Measurements from ENCODE around the gene DCAF4.
"Not testable (repeated sequence)": the region's sequence is repeated elsewhere in the genome, so short reads cannot be mapped to it uniquely, and the experiment has no call there.

DCAF4 gene

DNA sequence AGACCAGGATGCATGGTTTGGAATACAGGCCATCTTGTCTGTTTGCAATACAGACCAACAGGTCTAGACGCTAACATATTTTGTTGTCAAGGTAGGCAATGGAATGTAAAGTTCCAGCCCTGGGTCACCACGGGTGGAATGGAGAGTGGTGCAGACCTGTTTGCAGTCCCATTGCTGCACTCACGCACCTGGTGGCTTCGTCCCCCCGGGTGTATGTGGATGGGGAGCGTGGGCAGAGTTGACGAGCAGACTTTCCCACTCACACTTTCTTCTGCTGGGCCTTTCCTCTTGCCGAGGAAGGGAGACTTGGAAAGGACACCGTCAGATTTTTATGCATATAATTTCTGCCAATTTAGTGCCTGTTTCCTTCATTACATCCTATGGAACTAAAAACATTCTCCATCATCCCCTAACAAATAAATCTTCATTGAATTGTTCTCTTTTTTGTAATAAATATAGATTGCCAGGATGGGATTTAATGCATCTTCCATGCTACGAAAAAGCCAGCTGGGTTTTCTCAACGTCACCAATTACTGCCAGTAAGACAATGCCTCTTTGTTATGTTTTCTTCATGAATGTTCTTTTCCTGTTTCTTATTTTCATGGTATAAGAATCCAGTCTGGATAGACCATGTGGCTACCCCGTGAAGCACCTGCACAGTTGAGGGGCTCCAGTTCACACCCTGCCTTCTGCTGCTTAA, 15.2 kb downstream of the DCAF4 start:
- no peak for DNase-seq

DNA sequence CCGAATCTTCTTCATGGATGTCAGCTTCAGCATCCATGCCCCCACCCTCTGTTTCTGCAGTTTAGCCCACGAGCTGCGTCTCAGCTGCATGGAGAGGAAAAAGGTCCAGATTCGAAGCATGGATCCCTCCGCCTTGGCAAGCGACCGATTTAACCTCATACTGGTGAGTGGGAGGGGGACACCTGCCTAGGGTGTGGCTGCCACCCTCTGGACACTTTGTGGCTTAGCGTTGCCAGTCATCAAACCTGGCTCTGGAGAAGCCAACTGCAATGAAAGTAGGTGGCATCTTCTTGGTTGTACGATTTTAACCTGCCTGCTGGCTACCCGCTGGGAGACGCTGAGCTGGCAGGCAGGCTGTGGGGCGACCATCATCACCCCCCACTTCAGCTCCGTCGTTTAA, 16.7 kb downstream of the DCAF4 start:
- no peak for DNase-seq

DNA sequence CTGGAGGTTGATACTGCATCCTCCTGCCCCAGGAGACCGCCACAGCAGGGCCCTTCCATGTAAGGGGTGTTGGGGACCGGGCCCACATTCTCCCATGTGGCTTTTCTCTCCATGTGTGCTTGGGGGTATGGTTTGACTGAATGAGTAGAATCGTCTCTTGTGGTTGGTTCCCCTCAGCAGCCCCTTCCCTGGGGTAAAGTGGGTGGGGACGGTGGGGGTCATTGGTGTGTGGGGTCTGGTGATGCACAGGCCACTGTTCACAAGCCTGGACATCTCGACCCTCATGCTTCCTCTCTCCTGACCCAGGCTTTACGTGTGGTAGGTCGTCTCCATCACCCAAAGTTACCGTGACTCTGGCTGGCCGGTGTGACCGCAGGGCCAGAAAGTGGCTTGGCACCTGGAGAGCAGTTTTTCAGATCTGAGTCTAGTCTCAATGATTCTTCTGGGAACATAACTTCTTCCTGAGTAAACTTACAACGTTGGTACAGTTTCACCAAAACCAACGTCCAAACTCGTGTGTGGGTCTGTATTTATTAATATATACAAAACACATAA, 17.7 kb downstream of the DCAF4 start:
- DNase-seq = no peak

DNA sequence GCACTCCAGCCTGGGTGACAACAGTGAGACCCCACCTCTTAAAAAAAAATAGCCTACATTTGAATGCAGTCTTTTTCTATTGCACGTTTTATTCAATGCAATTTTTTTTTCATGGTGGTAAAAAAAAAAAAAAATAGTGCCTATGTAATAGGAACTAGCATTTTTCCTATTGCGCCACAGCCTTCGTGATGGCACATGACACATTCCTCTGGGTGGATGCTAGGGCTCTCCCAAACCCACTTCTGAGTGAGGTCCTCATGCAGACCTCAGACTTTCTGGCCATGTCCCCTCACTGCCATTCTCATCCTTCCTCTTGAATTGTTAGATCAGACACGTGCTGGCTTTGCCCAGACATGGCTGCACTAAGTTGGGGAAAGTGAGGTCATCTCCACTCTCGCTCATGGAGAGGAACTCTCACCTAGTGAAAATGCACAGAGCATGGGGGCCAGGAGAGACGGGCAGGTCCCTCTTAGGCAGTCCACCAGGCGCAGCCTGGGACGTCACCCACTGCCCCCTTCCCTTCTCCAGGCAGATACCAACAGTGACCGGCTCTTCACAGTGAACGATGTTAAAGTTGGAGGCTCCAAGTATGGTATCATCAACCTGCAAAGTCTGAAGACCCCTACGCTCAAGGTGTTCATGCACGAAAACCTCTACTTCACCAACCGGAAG, 19.2 kb downstream of the DCAF4 start:
- DNase-seq = no peak

DNA sequence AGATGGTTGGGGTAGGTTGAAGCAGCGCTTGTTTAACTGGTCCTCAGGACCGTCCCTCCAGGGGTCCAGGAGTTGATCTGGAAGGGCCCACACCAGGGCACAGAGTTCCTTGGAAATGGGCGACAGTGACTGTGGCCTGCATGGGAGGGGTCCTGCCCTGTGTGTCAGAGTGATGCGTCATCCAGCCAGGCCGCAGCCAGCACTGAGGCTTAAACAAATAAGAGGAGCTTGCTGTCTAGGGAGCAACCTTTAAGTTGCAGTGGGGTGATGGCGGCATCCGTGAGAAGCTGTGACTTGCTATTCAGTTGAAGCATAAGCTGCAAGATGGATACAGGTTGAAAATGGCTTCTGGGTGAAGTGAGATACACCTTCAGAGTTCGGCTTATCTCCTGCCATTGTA, 20.2 kb downstream of the DCAF4 start:
- DNase-seq = no peak

DNA sequence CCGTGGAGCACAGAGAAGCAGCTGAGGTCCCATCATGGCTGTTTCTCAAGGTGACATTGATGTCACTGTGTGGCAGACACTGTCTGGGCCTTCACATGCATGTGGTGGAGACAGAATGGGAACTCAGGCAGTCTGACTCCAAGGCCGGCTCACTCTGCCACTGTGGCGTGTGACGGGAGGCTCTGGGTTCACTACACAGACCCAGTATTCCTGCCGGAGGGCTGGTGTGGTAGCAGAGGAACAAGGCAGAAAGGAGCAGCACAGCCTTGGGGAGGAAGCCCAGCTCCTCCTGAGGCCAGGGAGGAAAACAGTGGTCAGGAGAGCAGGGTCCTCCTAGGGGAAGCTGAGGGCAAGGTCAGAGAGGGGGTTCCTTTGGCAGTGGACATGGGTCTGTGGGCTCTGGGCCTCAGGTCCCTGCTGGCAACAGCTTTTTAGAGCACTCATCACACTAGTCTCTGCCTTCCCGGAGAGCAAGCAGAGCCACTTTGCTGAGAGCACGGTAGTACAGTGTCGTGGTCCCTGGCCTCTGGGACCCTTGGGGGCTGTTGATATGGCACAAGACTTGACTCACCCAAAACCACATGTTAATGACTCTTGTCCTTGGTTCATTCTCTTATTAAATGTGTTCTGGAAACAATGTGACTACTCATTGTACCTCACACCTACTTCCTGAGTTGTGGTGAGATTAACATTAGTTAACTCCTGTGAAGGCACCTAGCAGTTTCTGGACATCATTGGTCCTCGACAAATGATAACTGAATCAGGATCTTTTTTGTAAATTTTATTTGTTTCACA, 21.3 kb downstream of the DCAF4 start:
- no peak for DNase-seq

DNA sequence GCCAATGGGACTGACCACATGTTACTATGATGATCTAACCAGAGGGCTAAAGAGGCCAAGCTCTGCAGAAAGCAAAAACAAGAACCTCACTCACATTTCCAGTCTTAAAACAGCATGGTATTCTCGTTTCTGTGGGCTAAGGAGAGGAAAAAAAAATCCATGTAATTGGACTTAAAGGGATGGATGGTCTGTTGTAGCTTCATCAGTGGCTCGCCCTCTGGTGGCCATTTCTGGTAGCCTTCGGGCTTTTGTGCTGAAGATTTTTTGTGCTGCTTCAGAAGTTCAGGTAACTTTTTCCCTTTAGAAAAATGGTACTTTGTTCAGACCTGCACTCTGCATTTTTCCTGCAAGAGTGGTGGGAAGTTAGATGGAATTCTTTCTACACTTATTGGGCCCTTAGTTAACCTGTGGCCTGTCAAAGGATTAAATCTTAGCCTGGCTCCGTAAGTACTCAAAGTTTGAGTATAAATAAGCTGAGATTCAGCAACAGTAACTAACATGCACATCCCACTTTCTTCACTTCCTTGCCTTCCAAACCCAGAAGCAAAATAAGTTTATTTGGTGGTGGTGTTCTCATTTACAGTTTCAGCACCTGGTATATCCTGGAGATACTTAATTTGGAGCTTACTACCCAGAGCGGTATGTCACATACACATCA, 22.3 kb downstream of the DCAF4 start:
- DNase-seq = peak; percentile 62

DNA sequence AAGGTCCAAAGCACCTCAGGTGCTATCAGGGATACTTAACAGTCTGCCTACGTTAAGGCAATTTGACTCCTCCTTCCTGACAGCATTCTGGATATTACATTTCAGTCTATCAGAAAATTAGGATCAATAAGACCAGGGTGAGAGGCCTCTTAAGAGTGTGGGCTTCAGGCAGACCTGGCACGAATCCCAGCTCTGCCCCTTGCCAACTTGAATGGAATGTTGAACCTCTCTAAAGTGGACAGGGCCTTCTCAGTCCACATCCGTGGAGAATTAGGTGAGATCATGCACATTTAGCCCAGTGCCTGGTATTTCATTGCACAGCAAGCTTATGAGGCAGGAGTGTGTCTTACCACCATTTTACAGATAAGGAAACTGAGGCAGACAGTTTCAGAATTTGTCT, 25.9 kb downstream of the DCAF4 start:
- DNase-seq = no peak

DNA sequence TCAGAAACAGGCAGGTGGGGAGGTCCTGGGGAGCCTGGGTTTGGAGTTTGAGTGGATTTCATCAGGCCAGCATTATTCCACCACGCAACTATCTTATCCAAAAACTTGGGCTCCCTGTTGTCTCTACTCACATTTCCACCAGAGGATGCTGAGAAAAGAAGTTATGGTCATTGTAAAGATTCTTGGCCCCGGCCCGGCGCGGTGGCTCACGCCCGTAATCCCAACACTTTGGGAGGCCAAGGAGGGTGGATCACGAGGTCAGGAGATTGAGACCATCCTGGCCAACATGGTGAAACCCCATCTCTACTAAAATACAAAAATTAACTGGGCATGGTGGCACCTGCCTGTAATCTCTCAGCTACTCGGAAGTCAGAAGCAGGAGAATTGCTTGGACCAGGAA, 30.5 kb downstream of the DCAF4 start:
- not testable (repeated sequence) for DNase-seq

DNA sequence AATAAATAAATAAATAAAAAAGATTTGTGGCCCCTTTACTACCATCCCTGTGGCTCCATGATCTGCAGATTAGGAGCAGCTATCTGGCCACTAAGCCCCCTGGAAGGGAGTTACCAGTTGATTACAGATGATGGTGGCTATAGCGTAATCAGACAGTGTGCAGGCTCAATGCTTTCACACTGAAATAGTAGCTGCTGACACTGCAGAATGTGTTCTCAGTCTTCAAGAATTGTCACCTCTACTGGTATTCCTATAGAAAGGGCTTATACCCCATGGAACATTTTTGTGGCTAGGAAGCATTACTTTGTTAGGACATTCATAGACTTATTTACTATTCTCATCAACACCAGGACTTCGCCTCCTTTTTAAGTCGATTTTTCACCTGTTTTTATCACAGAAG, 30.9 kb downstream of the DCAF4 start:
- DNase-seq = no peak

DNA sequence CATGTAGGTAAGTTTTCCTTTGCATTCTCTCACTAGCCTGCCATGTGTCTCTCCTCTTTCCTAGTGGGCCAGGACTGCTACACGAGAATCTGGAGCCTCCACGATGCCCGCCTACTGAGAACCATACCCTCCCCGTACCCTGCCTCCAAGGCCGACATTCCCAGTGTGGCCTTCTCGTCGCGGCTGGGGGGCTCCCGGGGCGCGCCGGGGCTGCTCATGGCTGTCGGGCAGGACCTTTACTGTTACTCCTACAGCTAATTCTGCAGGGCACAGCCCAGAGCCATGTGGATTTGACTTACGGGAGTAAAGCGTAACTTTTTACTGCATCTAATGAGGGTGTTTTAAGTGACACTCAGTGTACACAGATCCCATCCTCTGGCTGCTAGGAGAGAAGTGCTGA, 32.3 kb downstream of the DCAF4 start:
- no peak for DNase-seq

DNA sequence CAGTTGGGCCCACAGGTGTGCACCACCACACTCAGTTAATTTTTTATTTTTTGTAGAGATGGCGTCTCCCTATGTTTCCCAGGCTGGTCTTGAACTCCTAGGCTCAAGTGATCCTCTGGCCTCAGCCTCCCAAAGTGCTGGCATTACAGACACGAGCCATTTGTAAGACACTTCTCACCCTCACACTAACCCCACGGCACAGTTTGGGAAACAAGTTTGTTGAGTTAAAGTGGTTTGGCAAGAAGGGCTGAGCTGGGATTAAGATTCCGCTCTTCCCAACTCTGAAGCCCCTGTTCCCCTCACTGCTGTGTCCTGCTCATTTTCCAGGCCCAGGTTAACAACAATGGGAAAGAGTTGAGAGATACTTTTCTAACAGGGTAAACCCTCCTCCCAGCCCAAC, 34.8 kb downstream of the DCAF4 start:
- DNase-seq = not testable (repeated sequence)

DNA sequence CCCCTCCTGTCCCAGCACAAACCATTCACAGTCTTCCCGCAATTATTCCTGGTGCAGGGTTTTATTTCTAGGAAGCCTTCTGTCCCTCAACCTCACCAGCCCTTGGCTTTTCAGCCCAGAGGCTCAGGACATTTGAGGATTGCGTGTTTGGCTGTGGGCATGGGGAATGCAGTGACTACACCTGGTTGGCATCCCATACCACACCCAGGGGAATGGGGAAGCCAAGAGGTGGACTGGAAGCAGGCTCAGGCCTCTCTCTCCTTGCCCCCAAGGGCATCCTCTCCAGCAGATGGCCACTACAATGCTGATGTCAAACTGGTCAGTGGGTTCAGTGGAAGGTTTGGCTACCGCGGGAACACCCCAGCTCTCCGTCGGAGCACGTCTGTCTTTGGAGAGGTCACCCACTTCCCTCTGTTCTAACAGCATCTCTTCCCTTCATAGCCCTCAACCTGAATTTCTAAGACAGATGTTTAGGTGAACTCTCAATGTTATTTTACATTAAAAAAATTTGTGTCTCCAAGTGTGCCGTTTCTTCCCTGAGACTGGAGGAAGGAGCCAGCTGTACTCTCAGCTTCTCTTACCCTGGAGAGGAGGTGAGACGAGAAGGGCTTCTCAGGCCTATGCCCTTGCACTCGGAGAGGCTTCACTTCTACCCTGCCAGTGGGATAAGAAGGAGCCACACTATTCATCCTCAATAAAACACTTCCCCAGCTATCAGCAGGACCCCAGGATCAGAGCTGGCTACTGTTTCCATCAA, 35.5 kb downstream of the DCAF4 start:
- DNase-seq = no peak

DNA sequence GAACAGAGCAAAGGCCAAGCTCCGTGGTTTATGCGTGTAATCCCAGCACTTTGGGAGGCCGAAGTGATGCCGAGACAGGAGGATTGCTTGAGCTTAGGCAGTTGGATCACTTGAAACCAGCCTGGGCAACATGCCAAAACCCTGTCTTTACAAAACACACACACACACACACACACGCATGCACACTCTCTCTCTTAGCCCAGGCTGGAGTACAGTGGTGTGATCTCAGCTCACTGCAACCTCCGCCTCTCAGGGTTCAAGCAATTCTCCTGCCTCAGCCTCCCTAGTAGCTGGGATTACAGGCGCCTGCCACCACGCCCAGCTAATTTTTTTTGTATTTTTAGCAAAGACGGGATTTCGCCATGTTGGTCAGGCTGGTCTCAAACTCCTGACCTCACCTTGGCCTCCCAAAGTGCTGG, 36.1 kb downstream of the DCAF4 start:
- DNase-seq = not testable (repeated sequence)

DNA sequence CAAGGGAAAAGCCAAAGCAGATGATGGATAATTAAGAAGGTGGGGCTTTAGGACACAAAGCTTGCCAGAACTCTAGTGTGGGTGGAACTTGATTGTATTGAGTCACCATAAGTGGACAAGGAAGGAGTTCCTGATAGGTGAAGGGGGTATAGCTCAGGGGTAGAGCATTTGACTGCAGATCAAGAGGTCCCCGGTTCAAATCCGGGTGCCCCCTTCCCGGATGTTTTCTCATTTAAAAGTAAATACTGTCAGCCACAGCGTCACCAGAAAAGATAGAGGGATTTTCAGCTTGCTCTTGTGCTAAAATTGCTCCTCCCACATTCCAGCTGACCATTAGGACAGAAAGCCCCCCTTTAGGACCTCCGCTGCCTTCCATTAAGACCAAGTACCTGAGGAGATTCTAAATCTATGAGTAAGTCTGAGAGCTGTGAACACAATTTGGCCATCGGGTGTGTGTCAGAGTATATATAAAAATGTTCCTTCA, 36.6 kb downstream of the DCAF4 start:
- DNase-seq = no peak

DNA sequence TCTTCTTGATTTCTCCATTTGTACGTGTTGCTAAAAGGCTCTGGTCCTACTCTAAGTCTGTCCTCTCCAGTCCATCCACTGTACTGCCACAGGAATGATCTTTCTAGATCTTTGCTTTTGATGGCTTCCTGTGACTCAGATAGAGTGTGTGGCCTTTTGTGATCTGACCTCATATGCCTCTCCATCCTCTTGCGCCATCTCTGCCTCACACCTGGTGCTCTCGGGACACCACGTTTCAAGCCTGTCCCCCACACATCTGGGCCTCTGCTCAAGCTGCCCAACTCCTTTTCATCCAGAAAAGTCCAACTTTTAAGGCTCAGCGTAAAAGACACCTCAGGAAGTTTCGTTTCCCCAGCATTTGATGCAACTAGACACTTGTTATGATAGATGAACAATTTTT, 39.0 kb downstream of the DCAF4 start:
- no peak for DNase-seq

DNA sequence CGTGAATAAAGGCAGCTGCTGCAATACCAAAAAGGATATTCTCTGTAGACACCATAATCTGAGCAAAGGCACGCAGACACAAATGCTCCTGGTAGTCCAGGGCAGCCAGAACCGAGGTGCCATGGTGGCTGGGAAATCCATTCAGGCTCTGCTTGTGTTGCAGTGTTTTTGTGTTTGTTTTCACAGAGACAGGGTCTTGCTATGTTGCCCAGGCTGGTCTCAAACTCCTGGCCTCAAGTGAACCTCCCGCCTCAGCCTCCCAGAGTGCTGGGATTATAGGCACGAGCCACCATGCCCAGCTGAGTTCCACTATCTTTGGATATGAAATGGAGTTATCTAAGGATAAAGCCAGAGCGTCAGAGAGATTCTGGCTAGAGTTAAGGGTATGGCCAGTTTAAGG, 39.8 kb downstream of the DCAF4 start:
- DNase-seq = no peak

DNA sequence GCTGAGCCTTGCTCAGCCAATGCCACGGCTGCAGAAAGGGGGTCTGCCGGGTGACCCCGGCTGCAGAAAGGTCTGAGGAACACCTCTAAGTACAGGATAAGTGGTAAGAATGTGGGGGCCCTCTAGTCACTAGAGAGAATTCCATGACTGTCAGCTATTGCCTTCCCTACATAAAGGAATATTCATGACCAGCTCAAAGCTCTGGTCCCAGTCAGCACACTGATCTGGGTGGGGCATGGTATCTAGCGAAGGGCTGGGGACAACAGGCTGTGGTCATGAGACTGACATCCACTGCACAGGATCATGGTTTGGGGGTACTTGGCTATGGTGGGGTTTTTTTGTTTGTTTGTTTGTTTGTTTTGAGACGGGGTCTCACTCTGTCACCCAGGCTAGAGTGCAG, 42.1 kb downstream of the DCAF4 start:
- no peak for DNase-seq

DNA sequence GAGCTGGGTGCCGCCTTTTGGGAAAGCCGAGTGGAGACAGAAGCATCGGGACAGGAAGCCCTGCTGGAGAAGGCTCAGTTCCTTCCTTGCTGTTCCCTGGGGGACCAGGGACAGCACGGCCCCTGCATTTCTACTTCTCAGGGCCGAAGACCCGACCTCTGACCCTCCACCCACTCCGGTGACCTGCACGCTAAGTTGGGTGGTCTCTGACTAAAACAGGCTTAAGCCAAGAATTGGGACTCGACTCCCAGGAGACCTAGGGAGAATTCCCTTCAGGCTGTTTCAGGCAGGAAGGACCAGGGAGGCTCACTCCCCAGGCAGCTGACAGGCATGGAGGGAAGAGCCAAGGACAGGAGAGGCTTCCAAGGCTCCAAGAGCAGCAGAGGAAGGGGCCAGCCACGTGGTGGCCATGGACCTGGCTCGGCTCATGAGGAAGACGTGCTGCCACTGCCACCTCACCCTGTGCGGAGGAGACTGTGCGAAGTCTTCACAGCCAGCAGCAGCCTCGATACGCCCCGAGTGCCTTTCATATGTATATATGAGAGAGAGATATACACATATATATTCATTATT, 43.9 kb downstream of the DCAF4 start:
- no peak for DNase-seq

DNA sequence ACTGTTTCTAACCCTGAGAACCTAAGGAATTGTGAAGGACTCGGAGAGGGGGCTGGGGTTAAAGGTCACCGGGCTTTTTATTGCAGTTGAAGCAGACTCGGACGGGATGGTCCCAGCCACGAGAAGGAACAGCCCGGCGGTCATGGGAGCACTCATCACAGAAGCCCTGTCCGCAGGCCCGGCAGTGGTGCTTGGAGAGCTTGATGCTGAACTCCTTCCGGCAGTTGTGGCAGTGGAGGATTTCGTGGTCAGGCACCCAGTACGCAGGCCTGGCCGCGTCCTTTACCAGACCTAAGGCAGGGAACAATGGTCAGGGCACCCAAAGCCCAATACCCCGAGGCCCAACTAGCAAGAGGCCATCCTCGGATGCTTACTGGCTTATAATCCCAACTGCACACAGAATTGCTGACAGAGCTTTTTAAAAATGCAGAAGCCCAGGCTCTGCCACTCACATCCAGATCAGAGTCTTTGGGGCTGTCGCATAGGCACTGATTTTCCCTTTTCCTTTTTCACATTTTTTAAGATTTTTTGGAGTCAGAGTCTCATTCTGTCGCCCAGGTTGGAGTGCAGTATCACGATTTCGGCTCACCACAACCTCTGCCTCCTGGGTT, 44.7 kb downstream of the DCAF4 start:
- no peak for DNase-seq

DNA sequence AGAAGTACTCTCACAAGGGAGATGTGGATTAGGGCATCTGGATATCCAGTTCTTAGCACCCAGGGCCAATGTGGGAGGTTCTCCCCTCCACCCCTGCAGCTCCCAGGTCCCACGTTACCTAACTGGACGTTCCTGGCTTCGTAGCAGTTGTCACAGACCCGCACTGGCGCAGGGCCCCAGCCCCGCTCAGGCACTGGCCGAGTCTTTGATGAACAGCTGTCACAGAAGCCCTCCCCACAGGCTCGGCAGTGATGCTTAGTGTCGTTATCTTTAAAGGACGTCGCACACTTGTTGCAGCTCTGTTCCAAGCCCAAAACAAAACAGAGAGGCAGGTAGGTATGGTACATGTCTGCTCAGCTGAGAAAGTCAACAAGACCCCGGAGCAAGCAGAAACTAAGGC, 48.4 kb downstream of the DCAF4 start:
- DNase-seq = no peak

Data from T-helper 9 cell (primary cell).